NCI-H226 (cell line): ENCODE results near the gene SGTA.

Experiments used
- DNase-seq: peaks from one replicate; pipeline ENCODE4 v3.0.0-alpha.2; 2015

SGTA gene

DNA sequence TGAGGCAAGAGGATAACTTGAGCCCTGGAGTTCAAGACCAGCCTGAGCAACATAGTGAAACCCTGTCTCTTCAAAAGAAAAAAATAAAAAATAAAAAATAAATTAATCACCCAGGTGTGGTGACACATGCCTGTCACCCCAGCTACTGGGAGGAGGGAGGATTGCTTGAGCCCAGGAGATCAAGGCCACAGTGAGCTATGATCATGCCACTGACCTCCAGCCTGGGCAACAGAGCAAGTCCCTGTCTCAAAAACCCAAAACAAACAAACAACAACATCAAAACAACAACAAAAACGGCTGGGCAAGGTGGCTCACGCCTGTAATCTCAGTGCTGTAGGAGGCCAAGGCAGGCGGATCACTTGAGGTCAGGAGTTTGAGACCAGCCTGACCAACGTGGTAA, 39.0 kb downstream of the SGTA start:
- DNase-seq, result no peak

DNA sequence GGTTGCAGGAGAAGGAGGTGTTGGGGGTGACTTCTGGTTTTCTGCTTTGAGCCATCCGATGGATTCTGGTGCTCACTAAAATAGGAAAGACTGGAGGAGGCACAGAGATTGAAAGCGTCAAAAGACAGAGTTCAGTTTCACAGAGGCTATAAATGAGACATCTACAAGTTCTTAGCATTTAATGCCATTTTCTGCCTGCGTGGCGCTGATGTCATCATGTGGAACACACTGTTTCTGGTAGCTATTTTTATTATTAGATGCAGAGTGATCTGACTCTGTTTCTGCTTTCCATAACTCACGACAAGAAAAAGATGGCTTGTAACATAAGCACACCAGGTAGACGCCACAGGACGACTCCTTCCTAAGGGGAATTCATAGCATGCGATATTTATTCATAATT, 40.0 kb downstream of the SGTA start:
- DNase-seq, result no peak

DNA sequence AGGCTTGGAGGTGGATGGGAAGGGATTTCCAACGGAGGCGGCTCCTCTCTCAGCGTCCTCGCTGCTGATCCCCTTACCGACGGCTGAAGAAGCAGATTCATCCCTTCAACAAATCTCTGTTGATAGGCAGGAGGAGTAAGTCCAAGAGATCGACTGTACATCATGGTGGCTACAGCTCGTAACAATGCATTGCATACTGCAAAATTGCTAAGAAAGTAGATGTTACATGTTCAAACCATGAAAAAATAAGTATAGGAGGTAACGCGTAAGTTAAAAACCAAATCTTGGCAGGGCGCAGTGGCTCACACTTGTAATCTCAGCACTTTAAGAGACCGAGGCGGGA, 42.8 kb downstream of the SGTA start:
- no peak for DNase-seq

DNA sequence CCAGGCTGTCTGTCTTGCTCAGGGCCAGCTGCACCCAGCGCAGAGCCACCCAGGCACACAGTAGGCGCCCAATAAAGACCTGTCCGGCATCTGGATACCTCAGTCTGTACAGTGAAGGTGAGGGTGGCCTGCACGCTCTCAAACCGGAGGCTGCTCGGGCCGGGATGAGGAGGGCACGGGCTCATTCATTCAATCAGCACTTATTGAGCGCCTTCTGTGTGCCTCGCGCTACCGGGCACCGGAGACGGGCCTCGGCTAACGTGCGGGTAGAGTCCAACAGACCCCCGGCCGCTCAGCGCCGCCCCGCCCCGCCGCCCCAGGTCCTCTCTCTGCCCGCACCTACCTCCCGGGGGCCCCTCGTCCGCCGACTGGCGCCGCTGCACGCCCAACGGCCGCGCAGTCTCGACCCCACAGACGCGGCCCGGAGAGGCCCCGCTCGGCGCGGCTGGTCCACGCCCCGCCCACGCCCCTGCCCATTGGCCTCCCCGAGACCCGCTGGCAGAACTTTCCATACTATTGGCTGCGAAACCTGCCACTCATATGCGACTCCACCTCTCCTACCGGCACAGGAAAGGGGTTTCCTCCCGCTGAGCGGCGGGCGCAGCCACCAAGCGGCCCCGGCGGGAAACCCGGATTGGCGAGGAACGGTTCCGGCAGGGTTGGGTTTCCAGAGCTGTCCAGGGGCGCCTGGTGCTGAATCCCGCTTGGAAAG, 43.3 kb downstream of the SGTA start, which contains the start of gene SLC39A3:
TSS of gene SLC39A3 (minus strand) at position 416 of the 712 bp plus-strand sequence. CDS start 2,760 bp downstream, outside the sequence.
- peak; percentile 96 for DNase-seq

DNA sequence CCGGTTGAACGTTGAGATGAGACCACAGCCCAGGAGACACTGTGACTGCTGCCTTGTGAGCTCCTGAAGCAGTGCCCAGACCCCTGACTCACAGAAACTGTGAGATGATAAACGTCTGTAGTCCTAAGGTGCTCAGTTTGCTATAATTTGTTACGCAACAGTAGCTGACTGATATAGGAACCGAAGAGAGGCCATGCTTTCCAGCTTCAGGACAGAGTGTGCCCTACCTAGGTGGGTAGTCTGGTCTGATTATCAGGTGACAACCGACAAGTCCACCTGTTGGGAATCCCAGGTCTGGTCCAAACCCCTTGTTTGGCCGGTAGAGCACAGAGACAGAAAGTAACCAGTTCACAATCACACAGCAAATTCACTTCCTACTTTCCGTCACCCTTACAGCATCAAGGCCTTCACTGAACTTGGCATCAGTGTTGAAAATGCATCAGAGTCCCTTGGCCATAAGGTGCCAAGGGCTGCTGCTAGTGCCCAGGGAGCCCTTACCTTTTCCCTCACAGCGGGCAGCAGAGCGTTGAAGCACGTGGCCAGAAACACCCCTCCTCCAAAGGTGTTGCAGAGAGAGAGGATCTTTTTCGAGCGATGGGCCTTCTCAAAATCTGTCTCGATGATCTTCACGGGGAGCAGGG, 46.4 kb downstream of the SGTA start:
- DNase-seq, result no peak

DNA sequence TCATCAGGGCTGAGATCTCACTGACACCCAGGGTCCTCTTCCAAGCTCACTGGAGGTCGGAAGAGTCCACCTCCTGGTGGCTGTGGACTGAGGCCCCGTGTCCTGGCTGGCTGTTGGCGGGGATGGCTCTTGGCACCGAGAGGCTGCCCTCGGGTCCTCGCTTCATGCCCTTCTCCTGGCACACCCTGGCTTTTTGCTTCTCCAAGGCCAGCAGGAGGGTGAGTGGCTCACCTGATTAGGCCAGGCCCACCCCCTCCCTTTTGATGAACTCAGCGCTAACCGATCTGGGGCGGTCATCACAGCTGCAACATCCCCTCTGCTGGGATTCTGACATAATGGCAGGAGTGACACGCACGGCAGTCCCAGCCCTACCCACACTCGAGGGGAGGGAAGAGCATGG, 47.7 kb downstream of the SGTA start:
- DNase-seq, result no peak

DNA sequence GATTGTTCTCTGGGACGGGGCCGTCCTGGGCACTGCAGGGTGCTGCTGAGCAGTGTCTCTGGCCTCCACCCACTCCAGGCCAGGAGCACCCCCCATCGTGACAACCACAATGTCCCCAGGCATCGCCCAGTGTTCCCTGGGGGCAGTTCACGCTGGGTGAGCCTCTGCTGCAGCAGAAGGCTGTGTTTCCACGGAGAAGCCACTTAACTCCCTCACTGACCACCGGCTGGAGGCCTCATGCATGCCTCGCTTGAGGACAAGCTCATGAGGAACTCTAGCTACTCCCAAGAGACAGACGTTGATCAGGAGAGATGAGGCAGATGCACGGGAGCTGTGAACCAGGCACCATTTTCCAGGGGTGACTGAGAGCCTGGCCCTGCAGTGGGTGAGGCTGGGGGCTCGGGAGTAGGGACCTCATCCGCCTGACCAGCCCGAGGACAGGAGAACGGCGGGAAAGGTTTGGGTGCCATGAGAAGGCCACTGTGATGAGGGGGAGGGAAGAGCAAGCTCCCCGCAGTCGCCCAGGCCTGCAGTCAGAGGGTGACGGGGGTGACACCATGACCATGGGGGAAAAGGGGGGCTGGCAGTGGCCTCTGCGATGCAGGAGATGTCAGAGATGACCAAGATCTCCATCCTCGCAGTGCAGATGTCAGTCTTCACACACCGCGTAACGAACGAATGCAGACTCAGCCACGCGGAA, 48.3 kb downstream of the SGTA start:
- DNase-seq, result no peak

DNA sequence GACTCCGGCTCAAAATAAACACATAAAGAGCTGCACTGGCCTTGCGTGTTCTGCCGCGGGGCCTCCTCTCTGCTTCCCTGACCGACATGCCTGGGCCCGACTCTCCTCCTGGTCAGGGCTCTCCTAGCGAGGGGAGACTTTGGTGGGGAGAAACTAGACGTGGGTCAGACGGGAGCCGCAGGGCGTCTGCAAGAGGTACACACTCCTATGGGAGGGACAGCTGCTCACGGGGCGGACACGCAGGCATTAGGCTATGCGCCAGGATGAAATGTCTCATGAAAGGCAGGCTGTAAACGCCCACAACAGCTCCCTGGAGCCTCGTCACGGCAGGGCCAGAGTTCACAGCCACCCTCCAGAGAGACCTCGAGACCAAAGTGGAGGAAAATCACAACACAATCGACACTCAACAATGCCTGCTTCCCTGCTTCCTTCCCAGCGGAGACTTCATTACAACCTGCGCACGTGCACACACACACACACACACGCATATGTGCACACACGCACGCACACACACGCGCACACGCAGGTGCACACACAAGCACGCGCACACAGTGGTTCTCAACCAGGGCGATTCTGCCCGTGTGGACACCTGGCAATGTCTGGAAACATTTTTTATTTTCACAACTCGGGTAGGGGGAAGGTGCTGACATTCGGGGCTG, 49.0 kb downstream of the SGTA start:
- DNase-seq, result no peak

DNA sequence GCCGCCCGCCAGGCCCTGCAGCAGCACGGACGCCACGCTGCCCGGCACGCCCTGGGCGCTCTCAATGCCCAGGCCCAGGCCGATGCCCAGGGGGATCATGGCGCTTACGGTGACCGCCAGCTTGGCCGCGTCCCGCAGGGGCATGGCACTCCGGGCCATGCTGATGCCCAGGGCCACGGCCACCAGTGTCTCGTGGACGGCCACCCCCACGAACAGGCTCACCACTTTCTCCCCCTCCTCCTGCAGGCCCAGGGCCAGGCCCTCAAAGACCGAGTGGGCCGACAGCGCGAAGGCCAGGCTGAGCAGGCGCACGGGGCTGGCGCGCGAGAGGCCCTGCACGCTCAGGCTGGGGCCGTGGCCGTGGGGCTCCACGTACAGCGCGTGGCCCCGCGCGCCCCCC, 50.2 kb downstream of the SGTA start:
- no peak for DNase-seq

DNA sequence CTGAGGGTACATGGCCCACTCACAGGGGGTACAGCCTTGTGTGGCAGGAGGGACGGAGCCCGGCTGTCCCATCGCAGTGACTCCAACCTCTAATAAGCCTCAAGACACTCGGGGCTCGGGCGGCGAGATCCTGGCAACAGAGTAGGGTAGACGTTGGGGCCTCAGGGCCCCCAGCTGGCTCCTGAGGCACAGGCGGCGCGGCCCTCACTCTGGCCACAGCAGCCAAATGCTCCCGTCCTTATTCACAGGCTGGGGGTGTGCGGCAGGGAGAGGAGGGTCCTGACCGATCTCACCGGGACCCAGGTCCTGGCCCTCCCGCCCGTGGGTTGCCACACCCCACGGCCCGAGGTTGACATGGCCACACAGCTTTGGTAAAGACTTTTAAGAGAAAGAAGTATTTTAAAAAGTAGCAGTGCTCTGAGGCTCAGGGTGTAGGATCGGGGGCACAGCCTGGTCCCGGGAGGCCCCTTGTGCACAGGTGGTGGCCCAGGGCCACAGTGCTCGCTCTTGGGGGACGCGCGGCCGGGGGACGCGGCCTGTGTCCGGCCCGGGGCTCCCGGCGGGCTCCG, 50.8 kb downstream of the SGTA start:
- DNase-seq, result no peak

DNA sequence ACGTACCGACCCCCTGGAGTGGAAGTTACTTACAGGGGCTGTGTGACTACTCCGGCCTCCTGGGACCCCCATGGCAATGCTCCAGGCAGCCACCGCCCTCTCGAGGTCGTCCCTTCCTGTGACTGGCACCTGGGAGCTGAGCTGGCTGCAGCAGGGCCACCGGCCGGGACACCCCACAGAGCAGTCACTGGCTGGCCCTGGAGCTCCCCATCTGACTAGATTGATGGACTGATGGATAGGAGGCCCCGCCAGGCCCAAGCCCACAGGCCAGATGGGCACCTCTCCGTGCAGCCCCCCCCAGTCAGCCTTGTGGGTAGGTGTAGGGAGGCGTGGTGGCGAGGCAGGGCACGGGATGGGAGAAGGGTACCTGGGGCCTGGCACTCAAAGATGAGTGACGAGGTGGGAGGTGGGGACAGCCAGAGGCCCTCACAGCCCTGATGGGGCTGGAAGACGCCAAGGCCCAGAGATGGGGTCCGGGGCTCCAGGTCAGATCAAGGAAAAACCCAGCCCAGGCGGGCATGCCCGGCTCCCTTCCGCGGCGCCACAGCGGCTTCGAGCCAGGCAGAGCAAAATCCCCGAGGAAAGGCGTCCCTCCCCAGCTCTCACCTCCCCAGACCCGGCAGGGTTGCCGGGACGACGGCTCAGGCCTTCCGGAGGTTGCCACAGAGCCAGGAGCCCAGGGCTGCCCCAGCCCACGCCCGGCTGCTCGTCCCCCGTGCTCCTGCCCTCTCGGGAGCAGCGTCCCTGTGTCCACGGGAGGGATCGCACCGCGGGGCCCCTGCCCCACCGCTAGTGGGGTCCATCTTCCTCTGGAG, 51.7 kb downstream of the SGTA start:
- no peak for DNase-seq

DNA sequence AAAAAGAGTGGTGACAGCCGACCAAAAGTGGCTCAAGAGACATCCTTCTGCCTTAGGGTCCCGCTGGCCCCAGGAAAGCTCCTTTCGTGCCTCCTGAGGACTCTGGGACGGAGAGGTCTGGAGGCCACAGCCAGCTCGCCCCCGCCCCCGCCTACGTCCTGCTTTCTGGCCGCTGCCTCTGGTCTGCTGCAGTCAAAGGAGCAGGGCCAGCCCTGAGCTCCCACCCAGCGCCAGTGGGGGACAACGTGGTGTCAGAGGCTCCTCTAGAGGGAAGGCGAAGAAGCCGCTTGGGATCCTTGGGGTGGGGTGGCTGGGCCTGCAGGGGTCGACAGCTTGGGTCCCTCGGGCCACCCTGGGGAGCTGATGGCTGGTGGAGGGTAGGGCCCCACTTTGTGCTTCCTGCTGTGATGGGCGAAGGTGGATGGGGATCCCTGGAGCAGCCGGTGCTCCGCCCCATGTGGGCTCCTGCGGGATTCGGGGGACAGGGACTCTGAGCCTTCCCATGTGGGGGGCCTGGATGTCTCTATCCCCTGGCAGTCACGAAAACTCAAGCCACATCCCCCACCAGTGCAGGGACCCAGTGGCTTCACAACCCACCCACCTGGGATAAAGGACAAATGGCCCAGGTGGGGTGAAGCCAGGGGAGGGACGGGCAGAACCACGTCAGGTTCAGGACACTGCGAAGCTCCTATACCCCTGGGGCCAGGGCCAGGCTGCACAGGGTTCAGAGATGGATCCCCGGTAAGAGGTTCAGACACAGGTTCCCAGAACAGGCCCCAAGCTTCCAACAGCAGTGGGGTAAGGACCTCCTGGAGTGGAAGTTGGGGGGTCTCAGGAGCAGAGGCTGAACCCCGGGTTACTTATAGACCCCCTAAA, 52.9 kb downstream of the SGTA start:
- DNase-seq, result no peak

DNA sequence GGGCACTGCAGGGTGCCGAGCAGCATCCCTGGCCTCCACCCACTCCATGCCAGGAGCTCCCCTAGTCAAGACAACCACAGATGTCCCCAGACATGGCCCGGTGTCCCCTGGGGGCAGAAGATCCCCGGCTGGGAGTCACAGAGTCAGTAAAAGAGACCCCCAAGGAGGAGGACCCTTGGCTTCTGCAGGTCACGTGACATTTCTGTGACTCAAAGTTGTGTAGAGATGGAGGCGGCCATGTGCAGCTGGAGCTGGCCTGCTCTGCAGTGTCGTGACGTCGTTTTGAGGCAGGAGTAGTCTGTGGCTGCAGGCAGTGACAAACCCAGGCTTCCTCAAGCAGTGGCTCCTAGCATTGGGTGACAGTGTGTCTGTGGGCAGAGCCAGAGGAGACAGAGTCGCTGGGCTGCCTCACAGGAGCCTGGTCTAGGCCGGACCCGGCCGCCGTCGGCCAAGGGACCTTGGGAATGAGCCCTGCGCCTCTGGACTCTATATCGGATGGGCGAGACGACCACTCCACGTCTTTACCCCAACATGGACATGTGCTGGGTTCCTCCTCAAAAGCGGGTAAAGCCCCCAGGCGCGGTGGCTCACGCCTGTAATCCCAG, 54.2 kb downstream of the SGTA start:
- no peak for DNase-seq

DNA sequence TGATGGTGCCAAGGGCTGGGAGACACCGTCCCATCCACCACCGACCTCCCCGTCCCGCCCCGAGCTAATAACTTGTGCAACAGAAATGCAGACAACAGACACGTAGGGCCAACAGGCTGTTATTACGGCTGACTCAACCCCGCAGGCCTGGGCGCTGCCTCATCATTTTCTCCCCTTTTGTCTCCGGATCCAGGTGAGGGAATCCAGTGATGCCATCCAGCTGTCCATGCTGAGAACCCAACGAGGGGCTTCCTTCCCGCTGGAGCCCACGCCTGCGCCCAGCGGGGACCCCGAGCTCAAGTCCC, 55.5 kb downstream of the SGTA start:
- no peak for DNase-seq

DNA sequence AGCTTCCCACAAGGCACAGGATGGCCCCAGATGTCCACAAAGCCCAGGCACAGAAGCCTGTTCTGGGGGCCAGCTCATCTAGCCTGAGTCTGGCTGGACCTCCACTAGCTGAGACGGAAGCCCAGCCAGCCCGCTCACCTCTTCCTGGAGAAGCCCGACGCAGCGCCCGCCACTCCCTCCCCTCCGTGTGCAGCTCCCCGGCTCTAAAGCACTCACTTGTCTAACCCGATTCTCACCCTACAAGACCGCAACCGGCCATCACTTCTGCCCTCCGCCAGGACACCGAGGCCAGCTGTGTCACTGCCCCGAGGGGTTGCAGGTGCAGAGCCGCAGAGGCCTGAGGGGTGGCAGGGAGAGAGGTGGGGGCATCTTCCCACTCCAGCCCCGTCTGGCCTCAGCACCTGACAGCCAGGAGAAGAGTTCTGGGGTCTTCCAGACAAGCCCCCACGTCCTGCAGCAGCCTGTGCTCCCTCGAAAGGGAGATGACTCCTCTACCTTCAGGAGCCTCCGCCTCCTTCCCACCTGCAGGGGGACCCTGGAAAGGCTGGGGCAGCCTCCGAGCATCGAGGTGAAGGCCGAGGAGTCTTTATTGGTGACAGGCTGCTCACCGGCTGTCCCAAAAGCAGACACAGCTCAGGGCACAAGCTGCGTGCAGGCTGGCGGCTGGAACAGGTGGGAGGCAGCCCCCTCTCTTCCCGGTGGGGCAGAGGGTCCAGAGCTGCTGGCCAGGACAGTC, 56.0 kb downstream of the SGTA start:
- no peak for DNase-seq

DNA sequence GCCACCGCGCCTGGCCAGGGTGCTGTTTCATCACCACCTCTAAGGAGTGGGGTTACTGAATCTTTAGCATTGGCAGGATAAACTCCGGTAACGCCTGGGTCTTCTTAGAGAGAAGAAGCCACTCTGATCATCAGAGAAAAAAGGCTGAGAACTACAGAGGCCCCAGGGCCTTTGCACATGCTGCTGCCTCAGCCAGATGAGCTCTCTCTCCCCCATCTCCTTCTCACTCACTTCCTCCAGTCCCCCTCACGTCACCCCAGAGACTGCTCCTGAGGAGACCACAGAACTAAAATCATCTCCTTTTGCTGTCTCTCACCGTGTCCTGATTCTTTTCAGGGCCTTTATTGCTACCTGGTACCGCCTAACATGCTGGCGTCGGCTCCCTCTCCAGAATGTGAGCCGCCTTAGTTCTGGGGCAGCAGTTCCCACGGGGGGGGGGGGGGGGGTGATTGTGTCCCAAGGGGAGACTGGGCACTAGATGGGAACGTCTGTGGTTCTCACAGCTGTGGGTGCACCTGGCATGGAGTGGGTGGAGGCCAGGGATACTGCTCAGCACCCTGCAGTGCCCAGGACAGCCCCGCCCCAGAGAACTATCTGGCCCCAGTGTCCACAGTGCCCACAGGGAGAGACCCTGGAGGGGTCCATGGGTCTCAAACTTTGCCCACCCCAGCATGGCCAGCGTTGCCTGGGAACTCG, 56.8 kb downstream of the SGTA start:
- DNase-seq, result no peak

DNA sequence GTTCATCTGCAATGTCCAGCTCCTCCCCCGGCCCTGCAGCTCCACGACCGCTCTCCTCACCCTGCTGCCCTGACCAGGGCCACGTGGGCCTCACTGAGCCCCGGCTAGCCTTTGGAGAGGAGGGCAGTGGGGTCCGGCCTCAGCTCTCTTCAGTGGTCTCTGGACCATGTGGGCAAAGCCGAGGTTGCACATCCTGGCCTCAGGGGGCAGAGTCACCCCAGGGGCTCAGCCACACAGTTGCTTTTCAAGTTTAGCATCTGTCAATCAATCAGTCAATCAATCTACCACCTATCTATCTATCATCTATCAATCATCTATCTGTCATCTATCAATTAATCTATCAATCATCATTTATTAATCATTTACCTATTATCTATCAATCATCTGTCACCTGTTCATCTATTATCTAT, 58.9 kb downstream of the SGTA start:
- no peak for DNase-seq

DNA sequence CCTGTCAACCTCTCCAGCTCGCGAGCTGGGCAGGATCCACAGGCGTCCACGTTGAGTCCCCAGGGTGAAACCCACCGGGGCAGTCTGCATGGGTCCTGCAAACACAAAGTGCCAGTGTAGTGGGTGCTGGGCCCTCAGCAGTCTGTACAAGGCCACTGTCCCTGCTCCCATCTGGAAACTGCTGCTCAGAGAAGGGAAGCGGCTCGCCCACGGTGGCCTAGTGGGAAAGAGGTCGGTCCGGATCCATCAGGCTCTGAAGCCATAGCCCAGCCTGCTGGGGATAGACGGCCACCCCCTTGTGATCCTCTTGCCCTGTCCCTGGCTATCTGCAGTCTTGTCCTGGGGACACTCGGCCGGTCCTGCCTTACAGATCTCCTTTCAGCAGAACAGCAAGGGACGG, 59.3 kb downstream of the SGTA start:
- no peak for DNase-seq

DNA sequence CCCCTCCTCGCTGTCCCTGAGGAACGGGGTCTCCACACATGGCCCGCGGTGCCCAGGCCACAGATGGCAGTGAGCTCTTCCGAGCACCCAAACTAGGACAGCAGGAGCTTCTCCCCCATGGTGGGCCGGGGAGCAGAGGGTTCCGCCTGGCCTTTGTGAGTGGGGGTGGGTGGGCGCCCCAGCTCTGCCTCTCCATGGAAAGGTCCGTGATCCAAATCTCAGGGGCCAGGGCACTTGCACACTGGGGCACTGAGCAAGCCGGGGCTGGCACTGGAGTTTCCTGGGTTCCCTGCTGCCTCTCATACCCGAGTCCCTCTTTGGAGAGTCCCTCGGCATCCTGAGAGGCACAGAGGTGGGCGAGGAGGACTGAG, 59.7 kb downstream of the SGTA start:
- DNase-seq, result no peak
